HepG2 (cell line): Measurements from ENCODE around the gene STOML3. TPM values are rescaled to one million over a fixed set of nuclear protein-coding genes. Genes with fewer than 3 reads are reported as not detected.
A peak's percentile ranks its signal among the peaks of the same experiment; 100 is the strongest.

Experiments
- ATAC-seq: fragments of 200-7000 bp; cut with Tn5 transposase; 3 replicates; pipeline ENCODE4 v1.9.1; 2020; ENCODE audit warnings: mild to moderate bottlenecking, moderate library complexity
- BruUV-seq: library from RNA; stranded (reverse); fragments of 400-500 nt; replicated peaks from 2 replicates; lab custom pipeline; 2021; lab: Mats Ljungman, UMichigan
- CTCF ChIA-PET: fragments of 300-600 bp; formaldehyde crosslinking; extraction: SDS; loops from one replicate; lab custom pipeline; 2021; ENCODE audit warnings: low total read pairs, inconsistent platforms, low intra/inter-chr PET ratio; lab: Yijun Ruan, JAX
- POLR2A ChIA-PET: fragments of 350-600 bp; sonication (Branson Sonifier 250); formaldehyde crosslinking; loops from one replicate; lab custom pipeline; 2020; ENCODE audit warnings: antibody characterized with exemption, inconsistent platforms; lab: Yijun Ruan, JAX
- DNase-seq: peaks from one replicate; pipeline ENCODE4 v3.0.0-alpha.2; 2015; ENCODE audit warnings: low spot score
- FAIRE-seq: peaks from 3 replicates; lab custom pipeline; 2011; peaks lifted over from hg19 to GRCh38; lab: Jason Lieb, UNC
- H2AFZ ChIP-seq: one replicate; pipeline ENCODE4 v1.6.1; 2011; ENCODE audit warnings: low read length, inconsistent platforms
- H3K27ac ChIP-seq: fragments of 300-600 bp; 3 replicates; pipeline ENCODE4 v1.8.0; 2011; ENCODE audit warnings: mixed run types, mild to moderate bottlenecking, mixed read lengths, low read length, inconsistent platforms; ENCODE audit not compliant: insufficient read depth; ENCODE audit errors: extremely low read length
- H3K27me3 ChIP-seq, 2 experiments: fragments of 200-600 bp in 1 of 2; 2 replicates in 1 of 2; 3 replicates in 1 of 2; pipeline versions ENCODE4 v1.6.0 to v1.8.0; 2011; ENCODE audit warnings: low read length in 2 of 2, mild to moderate bottlenecking in 2 of 2, moderate library complexity in 2 of 2, inconsistent platforms in 1 of 2; ENCODE audit not compliant: insufficient read depth in 2 of 2, control insufficient read depth in 1 of 2
- H3K36me3 ChIP-seq, 2 experiments: fragments of 200-600 bp in 1 of 2; replicated peaks in 1 of 2; 2 replicates in 1 of 2; 3 replicates in 1 of 2; pipeline versions ENCODE4 v1.5.1 to v1.8.0; 2011; ENCODE audit warnings: low read length in 2 of 2, inconsistent platforms in 1 of 2; ENCODE audit not compliant: insufficient read depth in 2 of 2, control insufficient read depth in 1 of 2
- H3K4me1 ChIP-seq: 2 replicates; pipeline ENCODE4 v1.5.1; 2012; ENCODE audit warnings: low read length, inconsistent platforms; ENCODE audit not compliant: insufficient read depth
- H3K4me2 ChIP-seq: 2 replicates; pipeline ENCODE4 v1.6.0; 2011; ENCODE audit warnings: low read depth, low read length, inconsistent platforms
- H3K4me3 ChIP-seq, 3 experiments: fragments of 200-600 bp in 1 of 3; sonication (generic), shearing (Covaris generic) in 1 of 3; replicated peaks in 1 of 3; 2 replicates each; pipeline ENCODE4 v1.5.1; 2011 to 2016; ENCODE audit warnings: low read length in 3 of 3, inconsistent platforms in 2 of 3, low read depth in 2 of 3, mild to moderate bottlenecking in 2 of 3, control low read depth in 1 of 3, mixed read lengths in 1 of 3; ENCODE audit not compliant: insufficient read depth in 1 of 3
- H3K79me2 ChIP-seq: one replicate; pipeline ENCODE4 v1.6.1; 2011; ENCODE audit warnings: low read length, inconsistent platforms; ENCODE audit not compliant: insufficient read depth
- H3K9ac ChIP-seq: 2 replicates; pipeline ENCODE4 v1.6.0; 2011; ENCODE audit warnings: mild to moderate bottlenecking, low read depth, low read length, inconsistent platforms; ENCODE audit not compliant: insufficient read depth
- H3K9me3 ChIP-seq: 2 replicates; pipeline ENCODE4 v1.5.1; 2012; ENCODE audit warnings: mild to moderate bottlenecking, low read length
- H4K20me1 ChIP-seq: 2 replicates; pipeline ENCODE4 v1.6.0; 2011; ENCODE audit warnings: inconsistent platforms, mild to moderate bottlenecking, low read length, moderate library complexity; ENCODE audit not compliant: insufficient read depth
- CREB1 ChIP-seq, 2 experiments: fragments of 450-650 bp in 1 of 2; IDR thresholded peaks; 2 replicates each; pipeline ENCODE4 v1.6.1; 2016 to 2017; ENCODE audit warnings: control low read depth in 1 of 2, mild to moderate bottlenecking in 1 of 2, missing compliant biosample characterization in 1 of 2, missing genetic modification characterization in 1 of 2
- NCOA5 ChIP-seq: sonication (generic); formaldehyde crosslinking; IDR thresholded peaks from 2 replicates; pipeline ENCODE4 v1.4.0; 2020; ENCODE audit warnings: missing genetic modification reagents
- ZNF331 ChIP-seq: sonication (generic); formaldehyde crosslinking; IDR thresholded peaks from 2 replicates; pipeline ENCODE4 v1.4.0; 2020; ENCODE audit warnings: missing genetic modification reagents
- ZSCAN31 ChIP-seq: sonication (generic); formaldehyde crosslinking; IDR thresholded peaks from 2 replicates; pipeline ENCODE4 v1.5.0; 2020; ENCODE audit warnings: low read depth, mild to moderate bottlenecking, missing genetic modification reagents
- WGBS: methylation state at CpG from one replicate; pipeline ENCODE4 v1.1.6; 2017; ENCODE audit warnings: low lambda C conversion rate; 5-methylcytosine and 5-hydroxymethylcytosine counted together
- in situ Hi-C: cut with HindIII; loops from 2 replicates; pipeline ENCODE4 v1.10.0; 2017; ENCODE audit warnings: low pct_unique_long_range_greater_than_20kb; ENCODE audit not compliant: extremely low pct_ligation_motif_present
- intact Hi-C: fragments of 100-400 bp; cut with micrococcal nuclease; formaldehyde crosslinking; loops from one replicate; pipeline ENCODE4 v1.10.0; 2022; ENCODE audit not compliant: unreplicated experiment
- polyA plus RNA-seq, 8 experiments: library from polyadenylated mRNA; depleted of rRNA in 3 of 8; stranded (reverse) in 7 of 8; unstranded in 1 of 8; fragments of >200 nt; fragmentation: Illumina TruSeq in 4 of 8; extraction: Trizol in 4 of 8; gene quantifications; 2 replicates each; pipeline versions ENCODE4 v1.2.1 to v1.2.3, GENCODE V29; 2011 to 2016; ENCODE audit warnings: low read depth in 4 of 8, missing spikeins in 1 of 8, mixed read lengths in 1 of 8; ENCODE audit not compliant: insufficient read depth in 1 of 8
- total RNA-seq, 5 experiments: library from RNA; depleted of rRNA; stranded (reverse); fragments of >200 nt; fragmentation: Illumina TruSeq; extraction: Trizol; gene quantifications; 2 replicates each; pipeline ENCODE4 v1.2.3, GENCODE V29; 2016; ENCODE audit warnings: low read depth in 1 of 5
- TF ChIP-seq, protein P1 (sequence below): IDR thresholded peaks from 2 replicates; pipeline ENCODE4 v1.6.1; 2012; ENCODE audit warnings: inconsistent platforms

STOML3 gene
- total and polyA plus RNA-seq, 2 of the 13 experiments (the other 11 are each of a cell fraction or from before 2014, with no cell fraction given), result not detected

DNA sequence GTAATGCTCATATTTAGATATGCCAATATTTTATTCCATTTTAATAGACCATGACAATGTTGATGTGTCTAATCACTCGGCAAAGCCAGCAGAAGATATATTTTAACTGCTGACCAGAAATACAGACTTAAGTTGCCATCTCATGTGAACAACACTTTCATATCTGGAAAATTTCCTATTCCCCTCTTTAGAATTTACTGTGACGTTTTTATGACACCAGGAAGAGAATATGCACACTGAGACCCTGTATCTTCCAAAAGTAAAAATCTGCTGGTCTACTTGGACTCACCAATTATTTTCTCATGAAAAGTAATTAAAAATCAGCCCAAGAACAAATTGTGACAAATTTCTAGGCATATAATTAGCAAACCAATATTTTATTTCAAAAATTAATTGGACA lies 45.2 kb upstream of the STOML3 start:
- Histone ChIP-seq H4K20me1 (peaks cover 8% of the 10 kb centered on the region; the same call in 1 of the 2 replicates), H2AFZ (no peak overlapping the region), H3K4me2 (peak overlapping the region; percentile 84), H3K79me2 (peaks cover 79% of the 10 kb centered on the region), H3K4me3 (peak overlapping the region; percentile 84 to 95 (median 86); a peak in 5 of 6 replicates), H3K36me3 (0 out of 5 replicates have a peak, but pooled peaks cover 0 to 5% of the 10 kb centered on the region in 2 experiments), H3K27ac (peak overlapping the region; percentile 88), H3K9ac (peak overlapping the region; percentile 81), H3K4me1 (peaks cover 36% of the 10 kb centered on the region), H3K9me3 (no peaks in the 10 kb centered on the region), H3K27me3 (no peaks in the 10 kb centered on the region; a peak in 1 of 5 replicates)
- no TSS peak for BruUV-seq
- no peak for FAIRE-seq
- ChIA-PET CTCF (no interaction called here), POLR2A (interaction anchor here (0.8 to 1.9 kb wide), 2 partner anchors 13 to 19 kb away, joined by 3 to 5 read pairs; no protein-coding TSS in a partner anchor)
- in situ Hi-C loops (no loop called here), intact Hi-C loops (loop anchor here (10.0 kb wide), 1 partner anchor 619 kb away; the partner anchor contains the start of gene COG6)
- DNase-seq, result no peak
- TF ChIP-seq CREB1 (IDR thresholded peaks at IDR 0.05) (peak; percentile 50), CREB1 (CRISPR knock-in tag; IDR thresholded peaks at IDR 0.05) (no peak), ZSCAN31 (no peak)
- WGBS, result 3% methylated on average over 2 of the region's 2 CpGs
- ATAC-seq, result no peak

DNA sequence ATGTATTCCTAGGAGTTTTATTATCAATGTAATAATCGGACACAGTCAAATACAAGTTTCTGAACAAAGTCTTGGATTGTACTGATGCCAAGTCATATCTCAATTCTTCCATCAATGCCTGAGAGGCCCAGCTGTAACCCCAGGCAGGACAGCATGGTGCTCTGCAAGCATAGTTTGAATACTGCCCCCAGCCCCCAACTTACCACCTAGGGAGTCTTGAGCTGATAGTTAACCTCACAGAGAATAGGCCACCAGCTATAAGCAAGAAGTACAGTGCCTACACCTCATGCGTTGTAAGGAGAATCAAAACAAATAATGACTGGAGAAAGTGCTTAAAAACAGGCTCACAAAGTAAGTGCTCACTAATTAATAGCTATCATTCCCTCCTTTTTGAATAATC lies 44.6 kb upstream of the STOML3 start:
- Histone ChIP-seq H3K36me3 (peaks cover 2 to 5% of the 10 kb centered on the region in 2 experiments; a peak in 2 of 5 replicates), H3K27ac (no peak overlapping the region), H3K79me2 (peaks cover 80% of the 10 kb centered on the region)
- ATAC-seq, result no peak
- DNase-seq, result no peak
- WGBS, result 56% methylated on average over 2 of the region's 2 CpGs
- TF ChIP-seq NCOA5 (no peak), ZNF331 (CRISPR knock-in tag) (no peak)
- TF ChIP-seq, protein P1, sequence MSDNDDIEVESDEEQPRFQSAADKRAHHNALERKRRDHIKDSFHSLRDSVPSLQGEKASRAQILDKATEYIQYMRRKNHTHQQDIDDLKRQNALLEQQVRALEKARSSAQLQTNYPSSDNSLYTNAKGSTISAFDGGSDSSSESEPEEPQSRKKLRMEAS, result no peak
- TF ChIP-seq, all 625 proteins: peak for 0
- Histone ChIP-seq H3K9me3 (no peaks in the 10 kb centered on the region), H3K4me3 (peak overlapping the region; percentile 84 to 95 (median 86)), H4K20me1 (peaks cover 8% of the 10 kb centered on the region; the same call in 1 of the 2 replicates), H3K4me1 (peaks cover 30% of the 10 kb centered on the region), H2AFZ (no peak overlapping the region), H3K4me2 (peak overlapping the region; percentile 84), H3K27me3 (no peaks in the 10 kb centered on the region; a peak in 1 of 5 replicates), H3K9ac (peak overlapping the region; percentile 81)
- no TSS peak for BruUV-seq
- in situ Hi-C loops, result no loop called here
- CTCF ChIA-PET, result no interaction called here
- no peak for FAIRE-seq
- POLR2A ChIA-PET, result no interaction called here
- intact Hi-C loops, result loop anchor here (10.0 kb wide), 1 partner anchor 620 kb away; the partner anchor contains the start of gene COG6
